ENCODE data around the gene ARHGEF40. TPM values are rescaled to one million over a fixed set of nuclear protein-coding genes. Genes with fewer than 3 reads are reported as not detected.

Gene ARHGEF40
- total RNA-seq, 2 donors from 2014 or later: 14.3 to 16.0 TPM

GRCh38 chr14:21084998-21085853 is 15.1 kb downstream of the ARHGEF40 start:
- Histone ChIP-seq H3K36me3 (peaks cover 70% of the 10 kb centered on the region), H3K9me3 (no peaks in the 10 kb centered on the region), H3K4me3 (no peak overlapping the region), H3K27ac (no peak overlapping the region), H3K4me1 (peaks cover 0 to 13% of the 10 kb centered on the region in 2 donors), H3K27me3 (no peaks in the 10 kb centered on the region)
- TF ChIP-seq CTCF (IDR thresholded peaks at IDR 0.05): no peak
- DNase-seq (ENCODE audit: low spot score): no peak

- no peaks in the 10 kb centered on the region for H3K27me3 ChIP-seq
- TF ChIP-seq CTCF (IDR thresholded peaks at IDR 0.05): no peak
- peaks cover 70% of the 10 kb centered on the region for H3K36me3 ChIP-seq
- no peak for DNase-seq (ENCODE audit: low spot score)
- H3K27ac ChIP-seq: peak overlapping the region in 1 of 2 donors; percentile 7
- peaks cover 0 to 13% of the 10 kb centered on the region in 2 donors for H3K4me1 ChIP-seq
- H3K9me3 ChIP-seq: no peaks in the 10 kb centered on the region
- no peak overlapping the region for H3K4me3 ChIP-seq
These were observed 16.8 kb downstream of the ARHGEF40 start for GRCh38 chr14:21086908-21087293.

GRCh38 chr14:21087294-21088091 is 17.4 kb downstream of the ARHGEF40 start:
- no peak for TF ChIP-seq CTCF (IDR thresholded peaks at IDR 0.05)
- H3K4me1 ChIP-seq: peaks cover 0 to 18% of the 10 kb centered on the region in 2 donors
- no peaks in the 10 kb centered on the region for H3K9me3 ChIP-seq
- DNase-seq (ENCODE audit: low spot score): peak; percentile 69
- H3K27me3 ChIP-seq: no peaks in the 10 kb centered on the region
- no peak overlapping the region for H3K4me3 ChIP-seq
- H3K27ac ChIP-seq: peak overlapping the region in 1 of 2 donors; percentile 7
- H3K36me3 ChIP-seq: peaks cover 69% of the 10 kb centered on the region

GRCh38 chr14:21088687-21089086 is 18.6 kb downstream of the ARHGEF40 start:
- H3K4me1 ChIP-seq: peaks cover 0 to 24% of the 10 kb centered on the region in 2 donors
- no peak overlapping the region for H3K27ac ChIP-seq

DNA sequence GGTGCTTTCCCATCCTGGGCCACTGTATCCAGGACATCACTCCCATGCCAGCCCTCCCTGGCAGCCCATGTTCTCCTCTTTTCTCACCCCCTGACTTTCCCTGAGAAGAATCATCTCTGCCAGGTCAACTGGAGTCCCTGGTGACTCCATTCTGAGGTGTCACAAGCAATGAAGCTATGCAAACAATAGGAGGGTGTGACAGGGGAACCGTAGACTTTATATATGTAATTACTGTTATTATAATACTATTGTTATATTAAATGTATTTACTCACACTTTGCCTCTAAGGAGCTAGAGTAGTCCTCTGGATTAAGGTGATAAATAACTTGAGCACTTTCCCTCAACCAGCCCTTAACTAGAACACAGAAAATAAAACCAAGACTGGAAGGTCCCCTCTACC is 19.2 kb downstream of the ARHGEF40 start:
- Histone ChIP-seq H3K27ac (no peak overlapping the region), H3K4me1 (peaks cover 0 to 30% of the 10 kb centered on the region in 2 donors), H3K27me3 (no peaks in the 10 kb centered on the region), H3K36me3 (peaks cover 57% of the 10 kb centered on the region), H3K9me3 (no peaks in the 10 kb centered on the region), H3K4me3 (no peak overlapping the region)
- no peak for DNase-seq (ENCODE audit: low spot score)
- TF ChIP-seq CTCF (IDR thresholded peaks at IDR 0.05): no peak

More at GRCh38 chr14:21088687-21089086, 18.6 kb downstream of the ARHGEF40 start:
- no peak overlapping the region for H3K4me3 ChIP-seq
- TF ChIP-seq CTCF (IDR thresholded peaks at IDR 0.05): no peak
- no peaks in the 10 kb centered on the region for H3K9me3 ChIP-seq
- DNase-seq (ENCODE audit: low spot score): no peak
- H3K36me3 ChIP-seq: peaks cover 63% of the 10 kb centered on the region
- H3K27me3 ChIP-seq: no peaks in the 10 kb centered on the region
